Hepatocyte (in vitro differentiated cells): ENCODE measurements around the gene ZNF385B. TPM values are rescaled to one million over a fixed set of nuclear protein-coding genes. Genes with fewer than 3 reads are reported as not detected.

Source experiments
- DNase-seq: peaks from one replicate; pipeline ENCODE4 v3.0.0-alpha.2; 2016; ENCODE audit warnings: low spot score
- H2AFZ ChIP-seq: fragments of 200-600 bp; sonication (generic); 2 replicates; pipeline ENCODE4 v1.6.0; 2016; ENCODE audit warnings: antibody characterized with exemption, mild to moderate bottlenecking
- H3K27ac ChIP-seq: fragments of 200-600 bp; sonication (generic); 2 replicates; pipeline ENCODE4 v1.5.1; 2016; ENCODE audit warnings: mild to moderate bottlenecking
- H3K27me3 ChIP-seq: fragments of 200-600 bp; sonication (generic); 2 replicates; pipeline ENCODE4 v1.6.1; 2016
- H3K36me3 ChIP-seq: fragments of 200-600 bp; sonication (generic); replicated peaks from 2 replicates; pipeline ENCODE4 v1.5.1; 2016; ENCODE audit warnings: low read depth; ENCODE audit not compliant: insufficient read depth
- H3K4me1 ChIP-seq: fragments of 200-600 bp; sonication (generic); 2 replicates; pipeline ENCODE4 v1.5.1; 2016; ENCODE audit warnings: mild to moderate bottlenecking, moderate library complexity; ENCODE audit not compliant: insufficient read depth
- H3K4me2 ChIP-seq: fragments of 200-600 bp; sonication (generic); 2 replicates; pipeline ENCODE4 v1.6.0; 2016
- H3K4me3 ChIP-seq: fragments of 200-600 bp; sonication (generic); 2 replicates; pipeline ENCODE4 v1.5.1; 2016; ENCODE audit warnings: mild to moderate bottlenecking
- H3K79me2 ChIP-seq: fragments of 200-600 bp; sonication (generic); 2 replicates; pipeline ENCODE4 v1.6.0; 2017; ENCODE audit warnings: mild to moderate bottlenecking
- H3K9me2 ChIP-seq: fragments of 200-600 bp; sonication (generic); replicated peaks from 2 replicates; pipeline ENCODE4 v1.6.0; 2017; ENCODE audit warnings: mild to moderate bottlenecking; ENCODE audit not compliant: insufficient read depth
- H3K9me3 ChIP-seq: fragments of 200-600 bp; sonication (generic); 2 replicates; pipeline ENCODE4 v1.5.1; 2016; ENCODE audit warnings: low read depth, mild to moderate bottlenecking
- H4K20me1 ChIP-seq: fragments of 200-600 bp; sonication (generic); 2 replicates; pipeline ENCODE4 v1.6.0; 2016; ENCODE audit warnings: mild to moderate bottlenecking; ENCODE audit not compliant: insufficient read depth, poor library complexity, severe bottlenecking
- EZH2 ChIP-seq: fragments of 200-600 bp; sonication (generic); IDR thresholded peaks from 2 replicates; pipeline ENCODE4 v1.6.1; 2016; ENCODE audit warnings: antibody characterized with exemption, mild to moderate bottlenecking, borderline replicate concordance
- EZH2phosphoT487 ChIP-seq: fragments of 200-600 bp; sonication (generic); IDR thresholded peaks from one replicate; pipeline ENCODE4 v1.6.1; 2018; ENCODE audit warnings: antibody characterized with exemption, mild to moderate bottlenecking, low read depth, moderate library complexity; ENCODE audit not compliant: unreplicated experiment, severe bottlenecking
- WGBS: methylation state at CpG from one replicate; pipeline ENCODE4 v1.1.6; 2016; ENCODE audit warnings: low lambda C conversion rate; ENCODE audit errors: missing lambda C conversion rate; 5-methylcytosine and 5-hydroxymethylcytosine counted together
- polyA plus RNA-seq: library from polyadenylated mRNA; unstranded; fragments of >200 nt; fragmentation: Nextera tagmentation; extraction: Ambion mirVana; gene quantifications from 2 replicates; pipeline ENCODE4 v1.2.1, GENCODE V29; 2016
- total RNA-seq: library from RNA; depleted of rRNA; stranded (reverse); fragments of >200 nt; gene quantifications from 2 replicates; pipeline ENCODE4 v1.2.3, GENCODE V29; 2014
- TF ChIP-seq, protein P1 (sequence below): fragments of 200-600 bp; sonication (generic); IDR thresholded peaks from 2 replicates; pipeline ENCODE4 v1.5.1; 2016; ENCODE audit warnings: antibody characterized with exemption, mild to moderate bottlenecking; ENCODE audit not compliant: poor library complexity

ZNF385B gene
- total and polyA plus RNA-seq, 2 experiments from 2014 or later: 1.8 to 2.4 TPM

- H3K9me2 ChIP-seq: no peaks in the 10 kb centered on the region
- no peaks in the 10 kb centered on the region for H3K27me3 ChIP-seq
- no peaks in the 10 kb centered on the region for H4K20me1 ChIP-seq
- H3K4me1 ChIP-seq: no peaks in the 10 kb centered on the region
- H3K9me3 ChIP-seq: no peaks in the 10 kb centered on the region
- H2AFZ ChIP-seq: no peak overlapping the region
- DNase-seq: no peak
- no peak overlapping the region for H3K4me2 ChIP-seq
- H3K27ac ChIP-seq: no peak overlapping the region
- no peak overlapping the region for H3K4me3 ChIP-seq
- H3K79me2 ChIP-seq: no peaks in the 10 kb centered on the region
- TF ChIP-seq EZH2phosphoT487 (no peak), EZH2 (no peak)
- TF ChIP-seq, protein P1, sequence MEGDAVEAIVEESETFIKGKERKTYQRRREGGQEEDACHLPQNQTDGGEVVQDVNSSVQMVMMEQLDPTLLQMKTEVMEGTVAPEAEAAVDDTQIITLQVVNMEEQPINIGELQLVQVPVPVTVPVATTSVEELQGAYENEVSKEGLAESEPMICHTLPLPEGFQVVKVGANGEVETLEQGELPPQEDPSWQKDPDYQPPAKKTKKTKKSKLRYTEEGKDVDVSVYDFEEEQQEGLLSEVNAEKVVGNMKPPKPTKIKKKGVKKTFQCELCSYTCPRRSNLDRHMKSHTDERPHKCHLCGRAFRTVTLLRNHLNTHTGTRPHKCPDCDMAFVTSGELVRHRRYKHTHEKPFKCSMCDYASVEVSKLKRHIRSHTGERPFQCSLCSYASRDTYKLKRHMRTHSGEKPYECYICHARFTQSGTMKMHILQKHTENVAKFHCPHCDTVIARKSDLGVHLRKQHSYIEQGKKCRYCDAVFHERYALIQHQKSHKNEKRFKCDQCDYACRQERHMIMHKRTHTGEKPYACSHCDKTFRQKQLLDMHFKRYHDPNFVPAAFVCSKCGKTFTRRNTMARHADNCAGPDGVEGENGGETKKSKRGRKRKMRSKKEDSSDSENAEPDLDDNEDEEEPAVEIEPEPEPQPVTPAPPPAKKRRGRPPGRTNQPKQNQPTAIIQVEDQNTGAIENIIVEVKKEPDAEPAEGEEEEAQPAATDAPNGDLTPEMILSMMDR: no peak
- WGBS: 93% methylated on average over 6 of the region's 6 CpGs
- no peaks in the 10 kb centered on the region for H3K36me3 ChIP-seq
Measured at GRCh38 chr2:179882851-179883806, 21.7 kb upstream of the ZNF385B start.

- Histone ChIP-seq H4K20me1 (no peaks in the 10 kb centered on the region), H3K79me2 (no peaks in the 10 kb centered on the region), H3K9me3 (no peaks in the 10 kb centered on the region), H3K36me3 (no peaks in the 10 kb centered on the region), H3K4me1 (no peaks in the 10 kb centered on the region), H2AFZ (no peak overlapping the region), H3K27ac (no peak overlapping the region), H3K4me3 (no peak overlapping the region), H3K27me3 (no peaks in the 10 kb centered on the region), H3K9me2 (no peaks in the 10 kb centered on the region), H3K4me2 (no peak overlapping the region)
- whole genome bisulfite sequencing: 91% methylated on average over 4 of the region's 4 CpGs
- no peak for DNase-seq
- TF ChIP-seq, protein P1: no peak
- TF ChIP-seq EZH2: no peak
- TF ChIP-seq EZH2phosphoT487: no peak
Measured at GRCh38 chr2:179877601-179878364, 16.4 kb upstream of the ZNF385B start.

DNA sequence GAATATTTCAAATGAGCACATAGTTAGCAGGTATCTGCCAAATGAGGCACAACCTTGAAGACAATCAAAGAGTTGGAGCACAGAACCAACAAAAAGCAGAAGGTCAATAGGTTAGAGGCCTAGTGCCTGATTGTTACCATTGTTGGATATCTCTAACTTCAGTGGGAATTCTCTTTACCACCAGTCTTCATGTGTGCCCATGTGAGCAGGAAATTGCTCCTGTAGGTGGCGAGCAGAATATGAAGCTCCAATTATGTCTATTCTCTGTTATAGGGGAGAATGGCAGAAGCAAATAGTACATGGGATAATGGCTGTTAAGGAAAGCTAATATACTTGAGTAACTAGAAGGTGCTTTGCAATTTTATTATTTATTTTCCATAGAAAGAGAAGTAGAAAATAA is 14.9 kb upstream of the ZNF385B start:
- no peaks in the 10 kb centered on the region for H3K9me3 ChIP-seq
- peaks cover 6% of the 10 kb centered on the region for H3K27me3 ChIP-seq
- no peaks in the 10 kb centered on the region for H3K9me2 ChIP-seq
- H3K79me2 ChIP-seq: no peaks in the 10 kb centered on the region
- no peak overlapping the region for H3K27ac ChIP-seq
- H3K4me3 ChIP-seq: no peak overlapping the region
- TF ChIP-seq, protein P1: no peak
- TF ChIP-seq EZH2phosphoT487: no peak
- TF ChIP-seq EZH2: no peak
- WGBS: 69% methylated on average over 1 of the region's 1 CpG
- no peak overlapping the region for H2AFZ ChIP-seq
- no peaks in the 10 kb centered on the region for H4K20me1 ChIP-seq
- H3K4me2 ChIP-seq: no peak overlapping the region
- H3K4me1 ChIP-seq: no peaks in the 10 kb centered on the region
- no peak for DNase-seq
- H3K36me3 ChIP-seq: no peaks in the 10 kb centered on the region
